Endothelial cell of umbilical vein (primary cell): ENCODE data around the gene KCNG1. TPM values are rescaled to one million over a fixed set of nuclear protein-coding genes. Genes with fewer than 3 reads are reported as not detected.

ENCODE experiments used
- BruUV-seq: library from RNA; stranded (reverse); fragments of 400-500 nt; replicated peaks from 2 replicates; lab custom pipeline; 2021; lab: Mats Ljungman, UMichigan
- CTCF ChIA-PET: fragments of 300-600, 350-600 bp; sonication (Branson Sonifier 250); formaldehyde crosslinking; loops from one replicate; lab custom pipeline; 2021; ENCODE audit warnings: antibody characterized with exemption, inconsistent platforms; lab: Charles Lee
- POLR2A ChIA-PET: fragments of 300-600, 350-600 bp; sonication (Branson Sonifier 250); formaldehyde crosslinking; loops from one replicate; lab custom pipeline; 2021; ENCODE audit warnings: antibody characterized with exemption, inconsistent platforms; lab: Charles Lee
- DNase-seq: peaks from one replicate; pipeline ENCODE4 v3.0.0-alpha.2; 2011; ENCODE audit warnings: low read depth, low spot score
- FAIRE-seq: peaks from 2 replicates; lab custom pipeline; 2011; peaks lifted over from hg19 to GRCh38; lab: Jason Lieb, UNC
- H2AFZ ChIP-seq: 2 replicates; pipeline ENCODE4 v1.6.0; 2012; ENCODE audit warnings: low read depth, low read length, control low read depth, inconsistent platforms
- H3K27ac ChIP-seq: 2 replicates; pipeline ENCODE4 v1.5.1; 2011; ENCODE audit warnings: low read depth, mild to moderate bottlenecking, control low read depth, low read length, moderate library complexity; ENCODE audit not compliant: insufficient read depth
- H3K27me3 ChIP-seq, 2 experiments: 2 replicates each; pipeline versions ENCODE4 v1.6.0 to v1.6.1; 2011; ENCODE audit warnings: low read length in 2 of 2, mixed read lengths in 1 of 2; ENCODE audit not compliant: control insufficient read depth in 2 of 2, insufficient read depth in 2 of 2
- H3K36me3 ChIP-seq, 2 experiments: 2 replicates in 1 of 2; 3 replicates in 1 of 2; pipeline ENCODE4 v1.5.1; 2011; ENCODE audit warnings: low read length in 2 of 2, mild to moderate bottlenecking in 1 of 2, moderate library complexity in 1 of 2; ENCODE audit not compliant: control insufficient read depth in 2 of 2, insufficient read depth in 2 of 2; ENCODE audit errors: extremely low read depth in 1 of 2
- H3K4me1 ChIP-seq: 3 replicates; pipeline ENCODE4 v1.5.1; 2011; ENCODE audit warnings: mild to moderate bottlenecking, low read length; ENCODE audit not compliant: control insufficient read depth, insufficient read depth; ENCODE audit errors: extremely low read depth
- H3K4me2 ChIP-seq: 2 replicates; pipeline ENCODE4 v1.6.1; 2011; ENCODE audit warnings: low read length, control low read depth, mixed read lengths; ENCODE audit not compliant: insufficient read depth
- H3K4me3 ChIP-seq, 3 experiments: fragments of 200-600 bp in 1 of 3; sonication (generic), shearing (Covaris generic) in 1 of 3; replicated peaks in 1 of 3; 2 replicates each; pipeline ENCODE4 v1.5.1; 2011 to 2016; ENCODE audit warnings: control low read depth in 3 of 3, low read length in 3 of 3, mild to moderate bottlenecking in 2 of 3, inconsistent platforms in 1 of 3, low read depth in 1 of 3, moderate library complexity in 1 of 3; ENCODE audit not compliant: insufficient read depth in 1 of 3
- H3K79me2 ChIP-seq: 2 replicates; pipeline ENCODE4 v1.6.0; 2012; ENCODE audit warnings: low read length, inconsistent platforms; ENCODE audit not compliant: control insufficient read depth, insufficient read depth
- H3K9ac ChIP-seq: replicated peaks from 2 replicates; pipeline ENCODE3; 2011; ENCODE audit warnings: low read length, control low read depth; ENCODE audit not compliant: insufficient read depth; ENCODE audit errors: extremely low read depth
- H3K9me1 ChIP-seq: replicated peaks from 3 replicates; pipeline ENCODE4 v1.6.0; 2011; ENCODE audit warnings: mild to moderate bottlenecking, low read length; ENCODE audit not compliant: control insufficient read depth, insufficient read depth; ENCODE audit errors: extremely low read depth
- H3K9me3 ChIP-seq: replicated peaks from 2 replicates; pipeline ENCODE4 v1.5.1; 2012; ENCODE audit warnings: low read length, inconsistent platforms; ENCODE audit not compliant: control insufficient read depth, insufficient read depth
- H4K20me1 ChIP-seq: replicated peaks from 2 replicates; pipeline ENCODE3; 2011; ENCODE audit warnings: mild to moderate bottlenecking, low read length; ENCODE audit not compliant: control insufficient read depth, insufficient read depth; ENCODE audit errors: extremely low read depth
- EZH2 ChIP-seq: IDR thresholded peaks from 2 replicates; pipeline ENCODE4 v1.6.1; 2012; ENCODE audit warnings: borderline replicate concordance, low read depth, mild to moderate bottlenecking, moderate library complexity, low read length, inconsistent platforms; ENCODE audit not compliant: severe bottlenecking
- FOS ChIP-seq: IDR thresholded peaks from 2 replicates; pipeline ENCODE4 v1.6.1; 2011; ENCODE audit warnings: mild to moderate bottlenecking, low read length, moderate library complexity, borderline replicate concordance; ENCODE audit not compliant: insufficient read depth
- GATA2 ChIP-seq: IDR thresholded peaks from 2 replicates; pipeline ENCODE4 v1.7.0; 2011; ENCODE audit warnings: low read depth, mild to moderate bottlenecking, moderate library complexity, mixed read lengths, low read length; ENCODE audit not compliant: insufficient read length, insufficient read depth
- JUN ChIP-seq: IDR thresholded peaks from 2 replicates; pipeline ENCODE4 v1.6.1; 2011; ENCODE audit warnings: borderline replicate concordance, low read depth; ENCODE audit not compliant: insufficient read length, insufficient read depth
- MYC ChIP-seq: IDR thresholded peaks from one replicate; pipeline ENCODE4 v1.6.1; 2011; ENCODE audit warnings: mild to moderate bottlenecking, low read depth, low read length
- POLR2A ChIP-seq: IDR thresholded peaks from 2 replicates; pipeline ENCODE4 v1.6.1; 2012; ENCODE audit warnings: low read depth, mild to moderate bottlenecking, control low read depth, low read length
- POLR2AphosphoS5 ChIP-seq: IDR thresholded peaks from 2 replicates; pipeline ENCODE4 v1.6.1; 2012; ENCODE audit warnings: low read depth, mild to moderate bottlenecking, control low read depth, low read length, moderate library complexity; ENCODE audit not compliant: insufficient read depth
- dilution Hi-C: fragments of 300-500 bp; cut with MboI; formaldehyde crosslinking; loops from one replicate; pipeline ENCODE4 v1.15.0; 2019; ENCODE audit warnings: low sequenced_read_pairs; ENCODE audit not compliant: extremely low pct_ligation_motif_present
- intact Hi-C: fragments of 100-400 bp; cut with micrococcal nuclease; formaldehyde crosslinking; loops from one replicate; pipeline ENCODE4 v1.10.0; 2022
- polyA plus RNA-seq, 4 experiments: library from polyadenylated mRNA; depleted of rRNA in 3 of 4; stranded (reverse) in 3 of 4; unstranded in 1 of 4; fragments of >200 nt; gene quantifications; 2 replicates each; pipeline versions ENCODE4 v1.2.1 to v1.2.3, GENCODE V29; 2011 to 2012; ENCODE audit warnings: missing spikeins in 1 of 4
- total RNA-seq: library from RNA; stranded (reverse); gene quantifications from 2 replicates; pipeline ENCODE4 v1.2.3, GENCODE V29; 2021
- TF ChIP-seq, protein P1 (sequence below), 2 donors: IDR thresholded peaks; 1 replicate in 1 of 2; 2 replicates in 1 of 2; pipeline ENCODE4 v1.5.1; 2011; ENCODE audit warnings: low read length in 2 of 2, mild to moderate bottlenecking in 2 of 2, moderate library complexity in 2 of 2, control low read depth in 1 of 2, inconsistent platforms in 1 of 2, low read depth in 1 of 2; ENCODE audit not compliant: insufficient read depth in 1 of 2; ENCODE audit errors: extremely low read depth in 1 of 2
- TF ChIP-seq, protein P2 (sequence below): IDR thresholded peaks from 2 replicates; pipeline ENCODE4 v1.6.1; 2011; ENCODE audit not compliant: insufficient read depth, insufficient read length

Gene KCNG1
- total and polyA plus RNA-seq, 2 donors (not counting 3 experiments of a cell fraction or from before 2014, with no cell fraction given): 0.22 to 1.1 TPM

DNA sequence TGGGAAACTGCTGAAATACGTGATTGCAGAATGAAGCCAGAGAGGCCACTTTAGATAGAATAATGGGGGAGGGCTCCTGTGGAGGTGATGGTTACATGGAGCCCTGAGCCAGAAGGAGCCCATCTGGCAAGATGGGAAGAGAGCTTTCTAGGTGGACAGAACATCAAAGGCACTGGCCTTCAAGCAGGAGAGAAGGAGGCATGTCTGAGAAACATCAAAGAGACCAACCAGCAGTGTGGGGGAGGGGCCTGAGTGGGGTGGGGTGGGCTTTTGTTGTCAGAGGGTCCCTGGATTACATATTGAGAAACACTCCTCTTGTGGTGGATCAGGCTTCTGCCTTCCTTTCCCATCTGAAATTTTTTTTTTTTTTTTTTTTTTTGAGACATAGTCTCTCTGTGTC, 1.9 kb upstream of the KCNG1 start:
- dilution Hi-C loops: no loop called here
- Histone ChIP-seq H3K9me1 (no peaks in the 10 kb centered on the region), H3K4me1 (peaks cover 6% of the 10 kb centered on the region), H3K27me3 (peaks cover 63 to 79% of the 10 kb centered on the region in 2 experiments), H3K4me3 (no peak overlapping the region), H3K9ac (no peak overlapping the region), H4K20me1 (no peaks in the 10 kb centered on the region), H3K79me2 (no peaks in the 10 kb centered on the region), H2AFZ (no peak overlapping the region), H3K36me3 (no peaks in the 10 kb centered on the region), H3K4me2 (no peak overlapping the region), H3K27ac (no peak overlapping the region), H3K9me3 (no peaks in the 10 kb centered on the region)
- BruUV-seq: no TSS peak
- ChIA-PET POLR2A (no interaction called here), CTCF (interaction anchor here (1.3 to 7.3 kb wide), 2 partner anchors 9 to 37 kb away, joined by 3 to 47 read pairs; no protein-coding TSS in a partner anchor)
- no peak for DNase-seq
- no peak for TF ChIP-seq FOS
- intact Hi-C loops: no loop called here
- no peak for FAIRE-seq

DNA sequence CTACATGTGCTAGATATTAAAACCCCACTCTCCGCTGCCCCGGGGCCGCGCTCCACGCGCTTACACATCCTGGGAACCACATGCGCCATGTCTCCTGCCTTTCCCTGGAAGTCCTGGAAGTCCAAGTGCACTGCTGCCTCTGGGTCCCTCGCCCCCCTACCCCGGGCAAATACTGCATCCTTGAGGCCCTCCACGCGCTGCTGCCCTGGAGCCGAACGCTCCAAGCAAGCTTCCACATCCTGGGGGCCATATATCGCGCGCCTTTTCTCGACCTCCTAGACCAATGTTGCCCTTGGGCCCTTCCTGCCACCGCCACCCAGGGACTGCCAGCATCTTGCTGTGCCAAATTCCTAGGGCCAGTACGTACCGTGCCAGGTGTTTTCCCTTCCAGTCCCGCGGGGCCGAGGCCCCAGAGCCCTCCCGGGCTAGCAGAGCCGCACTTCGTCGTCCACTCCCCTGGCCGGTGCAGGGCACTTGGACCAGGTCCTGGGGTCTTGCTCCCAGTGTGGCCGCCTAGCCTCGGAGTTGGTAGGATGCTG, 779 bp upstream of the KCNG1 start:
- Histone ChIP-seq H3K4me1 (peaks cover 6% of the 10 kb centered on the region), H3K9me3 (no peaks in the 10 kb centered on the region), H3K36me3 (no peaks in the 10 kb centered on the region), H3K9me1 (no peaks in the 10 kb centered on the region), H3K27me3 (peaks cover 59 to 69% of the 10 kb centered on the region in 2 experiments), H3K27ac (no peak overlapping the region), H3K4me3 (no peak overlapping the region), H3K79me2 (no peaks in the 10 kb centered on the region), H4K20me1 (no peaks in the 10 kb centered on the region), H3K9ac (no peak overlapping the region), H2AFZ (no peak overlapping the region), H3K4me2 (no peak overlapping the region)
- POLR2A ChIA-PET: no interaction called here
- dilution Hi-C loops (no loop called here), intact Hi-C loops (no loop called here)
- no peak for TF ChIP-seq POLR2AphosphoS5
- TF ChIP-seq, protein P1, sequence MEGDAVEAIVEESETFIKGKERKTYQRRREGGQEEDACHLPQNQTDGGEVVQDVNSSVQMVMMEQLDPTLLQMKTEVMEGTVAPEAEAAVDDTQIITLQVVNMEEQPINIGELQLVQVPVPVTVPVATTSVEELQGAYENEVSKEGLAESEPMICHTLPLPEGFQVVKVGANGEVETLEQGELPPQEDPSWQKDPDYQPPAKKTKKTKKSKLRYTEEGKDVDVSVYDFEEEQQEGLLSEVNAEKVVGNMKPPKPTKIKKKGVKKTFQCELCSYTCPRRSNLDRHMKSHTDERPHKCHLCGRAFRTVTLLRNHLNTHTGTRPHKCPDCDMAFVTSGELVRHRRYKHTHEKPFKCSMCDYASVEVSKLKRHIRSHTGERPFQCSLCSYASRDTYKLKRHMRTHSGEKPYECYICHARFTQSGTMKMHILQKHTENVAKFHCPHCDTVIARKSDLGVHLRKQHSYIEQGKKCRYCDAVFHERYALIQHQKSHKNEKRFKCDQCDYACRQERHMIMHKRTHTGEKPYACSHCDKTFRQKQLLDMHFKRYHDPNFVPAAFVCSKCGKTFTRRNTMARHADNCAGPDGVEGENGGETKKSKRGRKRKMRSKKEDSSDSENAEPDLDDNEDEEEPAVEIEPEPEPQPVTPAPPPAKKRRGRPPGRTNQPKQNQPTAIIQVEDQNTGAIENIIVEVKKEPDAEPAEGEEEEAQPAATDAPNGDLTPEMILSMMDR (IDR thresholded peaks at IDR 0.05; ENCODE audit: extremely low read depth in 1 of 2, insufficient read depth in 1 of 2, low read depth in 1 of 2, low read length in 2 of 2): no peak
- TF ChIP-seq FOS: no peak
- no peak for TF ChIP-seq GATA2
- no peak for TF ChIP-seq JUN
- TF ChIP-seq MYC: no peak
- no peak for TF ChIP-seq EZH2
- TF ChIP-seq, protein P2, sequence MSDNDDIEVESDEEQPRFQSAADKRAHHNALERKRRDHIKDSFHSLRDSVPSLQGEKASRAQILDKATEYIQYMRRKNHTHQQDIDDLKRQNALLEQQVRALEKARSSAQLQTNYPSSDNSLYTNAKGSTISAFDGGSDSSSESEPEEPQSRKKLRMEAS: no peak
- TF ChIP-seq POLR2A: no peak
- no peak for FAIRE-seq
- DNase-seq: no peak
- CTCF ChIA-PET: no interaction called here
- no TSS peak for BruUV-seq
